ENCODE results near the gene NAV3. TPM values are rescaled to one million over a fixed set of nuclear protein-coding genes. Genes with fewer than 3 reads are reported as not detected.

NAV3 gene
- total RNA-seq, 1 experiment from 2014 or later, result 3.0 TPM

DNA sequence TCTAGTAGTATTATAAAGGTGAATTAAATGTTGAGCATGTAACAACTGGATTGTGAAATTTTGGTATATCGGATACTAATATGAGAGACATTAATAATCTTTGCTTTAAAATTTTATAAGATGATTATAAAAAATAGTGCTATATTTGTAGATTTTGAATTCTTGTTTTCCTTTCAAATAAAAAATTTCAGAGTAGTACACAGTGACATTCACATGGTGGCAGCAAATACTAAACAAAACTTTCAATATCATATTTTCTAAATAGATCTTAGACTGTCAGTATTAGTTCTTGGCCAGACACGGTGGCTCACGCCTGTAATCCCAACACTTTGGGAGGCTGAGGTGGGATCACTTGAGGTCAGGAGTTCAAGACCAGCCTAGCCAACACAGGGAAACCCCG lies 166.0 kb downstream of the NAV3 start:
- H2BK12ac ChIP-seq (ENCODE audit: insufficient read length, low read depth, low read length), result no peak overlapping the region
- H3K18ac ChIP-seq (ENCODE audit: insufficient read length, low read depth, low read length), result no peak overlapping the region
- H3K27ac ChIP-seq (ENCODE audit: insufficient read length, low read depth, low read length), result no peak overlapping the region
- H2BK15ac ChIP-seq (ENCODE audit: low read depth, low read length), result no peak overlapping the region
- H3K9ac ChIP-seq (ENCODE audit: extremely low read depth, insufficient read length, low read length), result no peak overlapping the region
- no peak overlapping the region for H2AK5ac ChIP-seq (ENCODE audit: insufficient read length, low read length)
- H3K27me3 ChIP-seq (ENCODE audit: insufficient read depth, low read length), result no peaks in the 10 kb centered on the region
- WGBS (ENCODE audit: extremely low coverage, insufficient read length, low lambda C conversion rate), result no CpG with 5 or more reads among the region's 4 CpGs
- Mint-ChIP-seq H3K36me3 (ENCODE audit: insufficient read depth in 1 of 3, low read depth in 3 of 3) (no peaks in the 10 kb centered on the region), H3K4me1 (no peaks in the 10 kb centered on the region), H3K9me3 (no peaks in the 10 kb centered on the region), H3K27me3 (ENCODE audit: low read depth) (no peaks in the 10 kb centered on the region), H3K27ac (no peak overlapping the region), H3K4me3 (no peak overlapping the region)
- H2BK120ac ChIP-seq (ENCODE audit: low read depth, low read length, poor library complexity, severe bottlenecking), result no peak overlapping the region
- H4K91ac ChIP-seq (ENCODE audit: insufficient read length, low read depth, low read length), result no peak overlapping the region
- TF ChIP-seq, protein P1, sequence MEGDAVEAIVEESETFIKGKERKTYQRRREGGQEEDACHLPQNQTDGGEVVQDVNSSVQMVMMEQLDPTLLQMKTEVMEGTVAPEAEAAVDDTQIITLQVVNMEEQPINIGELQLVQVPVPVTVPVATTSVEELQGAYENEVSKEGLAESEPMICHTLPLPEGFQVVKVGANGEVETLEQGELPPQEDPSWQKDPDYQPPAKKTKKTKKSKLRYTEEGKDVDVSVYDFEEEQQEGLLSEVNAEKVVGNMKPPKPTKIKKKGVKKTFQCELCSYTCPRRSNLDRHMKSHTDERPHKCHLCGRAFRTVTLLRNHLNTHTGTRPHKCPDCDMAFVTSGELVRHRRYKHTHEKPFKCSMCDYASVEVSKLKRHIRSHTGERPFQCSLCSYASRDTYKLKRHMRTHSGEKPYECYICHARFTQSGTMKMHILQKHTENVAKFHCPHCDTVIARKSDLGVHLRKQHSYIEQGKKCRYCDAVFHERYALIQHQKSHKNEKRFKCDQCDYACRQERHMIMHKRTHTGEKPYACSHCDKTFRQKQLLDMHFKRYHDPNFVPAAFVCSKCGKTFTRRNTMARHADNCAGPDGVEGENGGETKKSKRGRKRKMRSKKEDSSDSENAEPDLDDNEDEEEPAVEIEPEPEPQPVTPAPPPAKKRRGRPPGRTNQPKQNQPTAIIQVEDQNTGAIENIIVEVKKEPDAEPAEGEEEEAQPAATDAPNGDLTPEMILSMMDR (conservative IDR thresholded peaks at IDR 0.05), result no peak
- H3K79me2 ChIP-seq (ENCODE audit: insufficient read depth, low read length), result no peaks in the 10 kb centered on the region
- no peaks in the 10 kb centered on the region for H3K23me2 ChIP-seq (ENCODE audit: insufficient read length, low read depth, low read length, poor library complexity, severe bottlenecking)
- H3K56ac ChIP-seq (ENCODE audit: insufficient read length, low read depth, low read length), result no peak overlapping the region
- H2BK20ac ChIP-seq (ENCODE audit: low read depth, low read length, poor library complexity, severe bottlenecking), result no peak overlapping the region
- no peak overlapping the region for H4K8ac ChIP-seq (replicated peaks; ENCODE audit: insufficient read length, low read depth, low read length)
- no peak overlapping the region for H3K4me2 ChIP-seq (ENCODE audit: insufficient read depth, insufficient read length, low read length)
- DNase-seq, result no peak
- H4K5ac ChIP-seq (ENCODE audit: insufficient read length, low read depth, low read length), result no peak overlapping the region
- no peak overlapping the region for H3K23ac ChIP-seq (ENCODE audit: insufficient read length, low read depth, low read length)
- H2BK5ac ChIP-seq (ENCODE audit: insufficient read length, low read length), result no peak overlapping the region
- H3K4me1 ChIP-seq (ENCODE audit: insufficient read depth, low read length), result no peaks in the 10 kb centered on the region
- no peak overlapping the region for H3T11ph ChIP-seq (ENCODE audit: low read length)
- no peaks in the 10 kb centered on the region for H3K79me1 ChIP-seq (ENCODE audit: insufficient read depth, low read depth, low read length, poor library complexity, severe bottlenecking)
- no peak overlapping the region for H3K14ac ChIP-seq (ENCODE audit: insufficient read depth, low read length)
- no peaks in the 10 kb centered on the region for H3K9me3 ChIP-seq (ENCODE audit: control insufficient read depth, low read depth, low read length)
- no peaks in the 10 kb centered on the region for H4K20me1 ChIP-seq (ENCODE audit: control insufficient read depth, insufficient read depth, insufficient read length)
- H3K4ac ChIP-seq (ENCODE audit: low read depth, low read length), result no peak overlapping the region
- no peak overlapping the region for H2AFZ ChIP-seq (ENCODE audit: low read length)
